HG02763 (cell line): Measurements from ENCODE around the gene PGLYRP2.
"Not testable (repeated sequence)": the region's sequence is repeated elsewhere in the genome, so short reads cannot be mapped to it uniquely, and the experiment has no call there.

ENCODE experiments used
- ATAC-seq: cut with Tn5 transposase; IDR thresholded peaks from one replicate; pipeline ENCODE4 v1.9.1; 2021; ENCODE audit warnings: mild to moderate bottlenecking, moderate library complexity; ENCODE audit not compliant: unreplicated experiment

PGLYRP2 gene, protein sequence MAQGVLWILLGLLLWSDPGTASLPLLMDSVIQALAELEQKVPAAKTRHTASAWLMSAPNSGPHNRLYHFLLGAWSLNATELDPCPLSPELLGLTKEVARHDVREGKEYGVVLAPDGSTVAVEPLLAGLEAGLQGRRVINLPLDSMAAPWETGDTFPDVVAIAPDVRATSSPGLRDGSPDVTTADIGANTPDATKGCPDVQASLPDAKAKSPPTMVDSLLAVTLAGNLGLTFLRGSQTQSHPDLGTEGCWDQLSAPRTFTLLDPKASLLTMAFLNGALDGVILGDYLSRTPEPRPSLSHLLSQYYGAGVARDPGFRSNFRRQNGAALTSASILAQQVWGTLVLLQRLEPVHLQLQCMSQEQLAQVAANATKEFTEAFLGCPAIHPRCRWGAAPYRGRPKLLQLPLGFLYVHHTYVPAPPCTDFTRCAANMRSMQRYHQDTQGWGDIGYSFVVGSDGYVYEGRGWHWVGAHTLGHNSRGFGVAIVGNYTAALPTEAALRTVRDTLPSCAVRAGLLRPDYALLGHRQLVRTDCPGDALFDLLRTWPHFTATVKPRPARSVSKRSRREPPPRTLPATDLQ

DNA sequence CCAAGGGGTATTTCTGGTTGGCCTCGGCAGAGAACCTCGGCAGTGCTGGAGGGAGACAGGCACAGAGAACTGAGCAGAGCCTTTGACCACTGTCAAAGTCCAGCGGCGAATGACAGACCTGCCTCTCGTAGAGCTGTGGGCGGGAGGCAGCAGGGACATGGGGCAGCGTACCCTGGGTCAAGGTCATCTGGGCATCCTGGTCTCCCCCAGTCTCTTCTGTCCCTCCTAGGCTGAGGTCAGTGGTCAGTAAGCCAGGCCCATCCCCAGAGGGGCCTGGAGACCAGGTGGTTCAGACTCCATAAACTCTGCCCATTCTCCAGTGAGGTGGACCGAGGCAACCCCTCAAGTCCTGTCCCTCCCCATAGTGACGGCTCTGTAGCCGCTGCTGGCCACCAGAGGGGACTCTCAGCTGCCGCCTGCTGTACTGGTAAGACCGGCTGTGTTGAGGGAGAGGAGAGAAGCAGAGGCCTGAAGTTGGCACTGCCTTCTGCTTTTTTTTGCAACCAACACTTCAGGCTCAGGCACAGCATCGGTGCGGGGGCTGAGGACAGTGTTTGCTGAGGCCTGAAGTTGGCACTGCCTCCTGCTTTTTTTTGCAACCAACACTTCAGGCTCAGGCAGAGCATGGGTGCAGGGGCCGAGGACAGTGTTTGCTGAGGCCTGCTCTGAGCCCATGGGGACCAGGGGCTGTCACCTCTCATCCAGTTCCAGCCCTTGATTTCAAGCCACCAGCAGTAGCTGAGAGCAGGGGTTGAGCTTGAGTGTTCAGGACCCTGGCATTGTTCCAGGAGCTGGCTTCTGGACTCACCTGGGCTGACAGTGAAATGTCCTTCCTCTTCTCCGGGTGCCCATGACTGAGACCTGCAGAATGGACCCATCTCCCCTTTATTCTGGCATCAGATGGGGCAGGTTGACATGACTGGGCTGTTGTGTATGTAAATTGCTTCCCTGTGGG is at the start of gene PGLYRP2:
PGLYRP2 (minus strand) TSS at position 111 of the 955 bp plus-strand sequence. CDS start 130 bp downstream, outside the sequence.
- no peak for ATAC-seq

GRCh38 chr19:15527705-15528104 is 48.4 kb upstream of the PGLYRP2 start:
- no peak for ATAC-seq

DNA sequence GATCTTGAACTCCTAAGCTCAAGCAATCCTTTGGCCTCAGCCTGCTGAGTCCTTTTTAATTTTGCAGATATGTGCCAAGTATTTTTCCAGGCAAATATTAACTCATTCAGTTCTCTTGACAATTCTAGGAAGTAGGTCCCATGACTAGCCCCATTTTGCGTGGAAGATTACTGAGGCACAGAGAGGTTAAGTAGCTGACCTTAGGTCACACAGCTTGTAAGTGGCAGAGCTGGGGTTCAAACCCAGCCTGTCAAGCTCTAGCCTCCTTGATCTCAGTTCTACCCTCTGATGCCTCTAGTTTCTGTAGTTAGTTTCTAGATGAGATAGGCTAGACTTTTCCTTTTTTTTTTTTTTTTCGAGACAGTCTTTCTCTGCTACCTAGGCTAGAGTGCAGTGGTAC is 47.1 kb upstream of the PGLYRP2 start:
- no peak for ATAC-seq

GRCh38 chr19:15525291-15525690 is 46.0 kb upstream of the PGLYRP2 start:
- no peak for ATAC-seq

GRCh38 chr19:15524781-15525180 is 45.5 kb upstream of the PGLYRP2 start:
- no peak for ATAC-seq

GRCh38 chr19:15519433-15519976 is 40.2 kb upstream of the PGLYRP2 start:
- ATAC-seq, result no peak

GRCh38 chr19:15517778-15518177 is 38.5 kb upstream of the PGLYRP2 start:
- no peak for ATAC-seq

- no peak for ATAC-seq
Observed at GRCh38 chr19:15516363-15516762, 37.1 kb upstream of the PGLYRP2 start.

DNA sequence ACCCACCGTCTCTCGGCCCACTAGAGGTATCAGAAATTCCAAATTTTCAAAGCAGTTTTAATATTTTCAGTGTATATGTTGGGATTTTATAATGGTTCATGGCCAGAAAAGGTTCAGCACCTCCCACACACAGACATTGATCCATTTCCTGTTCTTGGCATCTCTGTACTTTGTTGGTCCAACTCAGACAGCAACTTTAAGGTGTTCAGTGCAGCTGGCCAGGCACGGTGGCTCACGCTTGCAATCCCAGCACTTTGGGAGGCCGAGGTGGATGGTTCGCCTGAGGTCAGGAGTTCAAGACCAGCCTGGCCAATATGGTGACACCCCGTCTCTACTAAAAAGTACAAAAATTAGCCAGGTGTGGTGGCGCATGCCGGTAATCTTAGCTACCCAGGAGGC is 35.9 kb upstream of the PGLYRP2 start:
- ATAC-seq, result not testable (repeated sequence)

DNA sequence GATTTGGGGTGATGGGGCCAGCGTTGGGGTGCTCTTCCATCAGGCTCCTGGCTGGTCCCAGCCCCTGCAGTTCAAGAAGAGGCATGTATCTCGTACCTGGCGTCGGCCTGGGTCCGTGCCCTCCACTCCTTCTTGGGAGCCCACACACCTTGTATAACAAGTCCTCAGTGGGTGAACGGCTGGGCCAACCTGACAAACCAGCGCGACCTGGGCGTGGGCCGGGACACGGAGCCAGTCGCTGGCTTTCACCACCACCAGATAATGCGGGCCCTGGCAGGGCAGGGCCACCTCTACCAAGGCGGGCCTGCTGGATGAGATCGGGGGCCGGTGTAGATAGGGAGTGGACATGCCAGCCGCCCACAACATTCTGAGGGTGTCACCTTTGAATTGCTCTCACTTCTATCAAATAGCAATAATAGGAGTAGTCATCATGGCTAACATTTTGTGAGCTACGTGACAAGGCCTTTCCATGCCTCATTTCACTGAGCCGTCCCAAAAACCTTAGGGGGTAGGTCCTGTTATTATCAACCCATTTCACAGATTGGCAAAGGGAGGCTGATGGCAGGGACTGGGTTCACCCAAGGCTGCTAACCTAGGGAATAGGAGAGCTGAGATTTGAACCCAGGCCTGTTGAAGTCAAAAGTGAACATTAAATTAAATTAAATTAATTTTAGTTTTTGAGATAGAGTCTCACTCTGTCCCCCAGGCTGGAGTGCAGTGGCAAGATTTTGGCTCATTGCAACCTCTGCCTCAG is 32.5 kb upstream of the PGLYRP2 start:
- ATAC-seq, result no peak

DNA sequence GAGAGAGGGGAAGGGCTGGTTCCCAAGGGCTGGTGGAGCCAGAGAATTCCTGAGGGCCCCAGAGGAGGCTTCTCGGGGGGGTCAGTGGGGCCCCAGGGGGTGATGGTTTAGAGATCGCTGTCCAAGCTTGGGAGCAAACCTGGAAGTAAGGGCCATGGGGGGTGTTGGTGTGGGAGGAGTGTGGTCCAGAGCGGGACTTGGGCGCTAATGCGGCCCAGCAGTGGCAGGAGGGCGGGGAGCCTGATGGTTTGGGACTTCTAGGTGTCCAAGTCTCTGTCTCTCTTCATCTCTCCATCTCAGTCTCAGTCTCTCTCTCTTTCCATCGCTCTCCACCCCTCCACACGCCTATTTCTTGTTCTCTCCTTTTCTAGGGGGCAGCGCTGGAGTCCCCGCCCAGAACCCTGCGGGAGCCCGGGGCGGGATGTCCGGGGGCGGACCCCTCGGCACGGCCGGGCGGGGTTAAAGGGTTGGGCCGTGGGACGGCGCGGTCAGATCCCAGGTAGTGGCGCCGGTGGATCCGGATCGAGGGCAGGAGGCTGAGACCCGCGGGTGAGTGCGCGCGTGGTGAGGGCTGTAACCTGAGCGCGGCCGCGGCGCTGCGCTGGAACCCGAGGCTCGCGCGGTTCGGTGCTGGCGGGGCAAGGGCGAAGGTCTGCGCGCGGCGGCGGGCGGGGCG is 28.9 kb upstream of the PGLYRP2 start, which contains the start of gene CYP4F22:
CYP4F22 (plus strand) TSS at position 491 of the 676 bp plus-strand sequence. CDS start 16,812 bp downstream, outside the sequence.
- ATAC-seq, result no peak

- no peak for ATAC-seq
Observed at GRCh38 chr19:15507068-15508034, 28.1 kb upstream of the PGLYRP2 start.

- no peak for ATAC-seq
Observed at GRCh38 chr19:15506074-15506571, 26.8 kb upstream of the PGLYRP2 start.

- no peak for ATAC-seq
Observed at GRCh38 chr19:15502264-15502663, 23.0 kb upstream of the PGLYRP2 start.

GRCh38 chr19:15501596-15501995 is 22.3 kb upstream of the PGLYRP2 start:
- no peak for ATAC-seq

- ATAC-seq, result no peak
Observed at GRCh38 chr19:15498910-15499309, 19.6 kb upstream of the PGLYRP2 start.

DNA sequence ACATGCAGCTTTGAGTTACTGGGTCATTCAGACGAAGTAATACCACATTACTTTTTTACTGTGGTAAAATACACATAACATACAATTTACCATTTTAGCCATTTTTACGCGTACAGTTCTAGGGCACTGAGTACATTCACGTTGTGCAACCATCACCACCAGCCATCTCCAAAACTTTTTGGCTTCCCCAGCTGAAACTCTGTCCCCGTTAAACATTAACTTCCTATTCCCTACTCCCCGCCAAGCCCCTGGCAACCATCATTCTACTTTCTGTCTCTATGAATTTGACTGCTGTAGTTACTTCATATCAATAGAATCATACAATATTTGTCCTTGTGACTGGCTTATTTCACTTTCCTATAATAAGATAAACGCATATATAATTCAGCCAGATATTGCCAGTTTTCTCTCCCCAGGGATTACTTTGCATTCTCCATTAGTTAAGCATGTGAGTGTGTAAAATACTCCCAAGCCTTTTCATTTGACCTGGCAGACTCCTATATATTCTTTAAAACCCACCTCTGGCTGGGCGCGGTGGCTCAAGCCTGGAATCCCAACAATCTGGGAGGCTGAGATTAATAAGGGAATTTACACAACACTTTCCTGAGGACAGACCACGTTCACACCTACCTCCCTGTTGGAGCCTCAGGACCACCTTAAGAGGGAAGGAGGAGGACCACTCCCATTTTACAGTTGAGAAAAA is 19.0 kb upstream of the PGLYRP2 start:
- no peak for ATAC-seq

- no peak for ATAC-seq
Observed at GRCh38 chr19:15495151-15495550, 15.8 kb upstream of the PGLYRP2 start.
